ENCODE results near the gene SCG2. TPM values are rescaled to one million over a fixed set of nuclear protein-coding genes. Genes with fewer than 3 reads are reported as not detected.

Gene SCG2, protein sequence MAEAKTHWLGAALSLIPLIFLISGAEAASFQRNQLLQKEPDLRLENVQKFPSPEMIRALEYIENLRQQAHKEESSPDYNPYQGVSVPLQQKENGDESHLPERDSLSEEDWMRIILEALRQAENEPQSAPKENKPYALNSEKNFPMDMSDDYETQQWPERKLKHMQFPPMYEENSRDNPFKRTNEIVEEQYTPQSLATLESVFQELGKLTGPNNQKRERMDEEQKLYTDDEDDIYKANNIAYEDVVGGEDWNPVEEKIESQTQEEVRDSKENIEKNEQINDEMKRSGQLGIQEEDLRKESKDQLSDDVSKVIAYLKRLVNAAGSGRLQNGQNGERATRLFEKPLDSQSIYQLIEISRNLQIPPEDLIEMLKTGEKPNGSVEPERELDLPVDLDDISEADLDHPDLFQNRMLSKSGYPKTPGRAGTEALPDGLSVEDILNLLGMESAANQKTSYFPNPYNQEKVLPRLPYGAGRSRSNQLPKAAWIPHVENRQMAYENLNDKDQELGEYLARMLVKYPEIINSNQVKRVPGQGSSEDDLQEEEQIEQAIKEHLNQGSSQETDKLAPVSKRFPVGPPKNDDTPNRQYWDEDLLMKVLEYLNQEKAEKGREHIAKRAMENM
- total RNA-seq: 0.66 and 2.1 TPM in 2 replicates
- 1.4 and 2.9 TPM in 2 replicates for polyA plus RNA-seq
- 1.2 and 1.8 TPM in 2 replicates for polyA plus RNA-seq (2012)
- polyA minus RNA-seq (ENCODE audit: low replicate concordance): not detected in 2 replicates

DNA sequence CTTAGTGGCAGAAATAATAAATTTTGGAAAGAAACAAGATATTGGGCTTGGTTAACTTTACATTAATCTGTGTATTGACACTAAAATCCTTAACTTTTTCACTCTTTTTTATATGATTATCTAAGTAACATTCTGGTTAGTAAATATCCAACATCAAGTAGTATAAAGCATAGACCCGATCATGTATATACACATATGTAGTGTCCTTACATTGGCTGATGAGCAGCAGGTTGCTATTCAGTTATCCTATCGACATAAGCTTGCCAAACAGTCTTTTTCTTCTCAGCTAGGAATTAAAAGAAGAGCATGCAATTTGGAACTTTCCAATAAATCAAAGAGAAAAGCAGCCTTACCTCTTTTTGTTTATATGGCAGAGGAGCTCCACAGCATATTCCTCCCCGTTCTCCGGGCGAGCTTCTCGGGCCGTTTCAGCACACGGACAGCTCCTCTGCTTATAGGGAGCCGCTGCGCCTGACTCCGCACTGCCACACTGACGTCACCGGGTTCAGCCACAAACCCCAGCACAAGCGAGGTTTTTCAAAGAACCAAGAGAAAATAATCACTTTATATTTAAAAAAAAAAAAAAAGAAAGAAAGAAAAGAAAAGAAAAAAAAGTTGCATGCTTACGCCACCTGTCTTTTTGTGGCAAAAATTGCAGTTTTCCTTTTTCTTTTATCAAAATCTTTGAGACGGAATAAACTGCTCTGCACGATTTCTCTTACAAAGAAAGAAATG lies at the start of gene SCG2:
TSS of gene SCG2 (minus strand) at position 430 of the 735 bp plus-strand sequence. CDS start 3,079 bp downstream, outside the sequence.
- no peak within 1 kb of the TSS for H2AFZ ChIP-seq (ENCODE audit: low read length)

DNA sequence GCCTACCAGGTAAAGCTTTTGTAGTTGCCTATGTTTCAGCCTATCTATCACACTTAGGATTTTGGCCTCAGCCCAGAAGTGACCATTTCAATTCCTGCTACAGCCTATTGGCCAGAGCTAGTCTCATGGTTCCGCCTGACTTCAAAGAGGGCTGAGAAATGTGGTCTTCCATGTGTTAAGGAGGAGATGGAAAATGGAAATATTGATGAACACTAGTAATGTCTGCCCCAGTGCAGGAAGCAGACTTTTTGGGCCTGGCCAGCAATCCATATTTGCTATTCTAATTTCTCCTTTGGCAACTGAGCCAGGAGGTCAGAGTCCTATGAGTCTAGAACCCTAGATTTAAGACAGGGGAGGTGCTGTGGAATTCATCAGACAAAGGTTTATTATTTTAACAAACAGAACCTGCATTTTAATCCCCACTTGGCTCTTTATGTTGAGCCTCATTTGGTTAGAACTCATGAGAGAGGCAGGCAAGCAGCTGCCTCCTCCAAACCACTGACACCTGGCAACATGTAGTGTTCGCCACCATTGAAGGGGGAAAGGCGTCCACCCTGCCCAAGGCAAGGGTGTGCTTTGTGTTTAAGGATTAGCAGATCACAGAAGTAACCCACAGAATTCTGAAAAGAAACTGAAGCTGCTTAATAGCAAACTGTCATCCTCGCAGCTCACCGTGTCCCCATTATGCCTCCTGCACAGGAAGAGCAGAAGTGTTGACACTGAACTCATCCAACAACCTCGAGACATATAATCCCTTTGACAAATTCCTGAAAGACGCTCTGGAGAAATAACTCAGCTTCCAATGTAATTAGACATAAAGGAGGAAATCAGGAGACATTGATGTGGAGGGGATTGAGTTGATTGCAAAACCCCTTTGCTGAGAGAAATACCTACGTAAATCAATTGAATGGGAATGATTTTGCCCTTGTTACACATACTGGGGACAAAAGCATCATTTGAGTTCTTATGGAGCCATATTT lies 47.7 kb upstream of the SCG2 start:
- H4K20me1 ChIP-seq (ENCODE audit: control insufficient read depth, extremely low read depth, insufficient read depth, low read length): no peaks in the 10 kb centered on the region
- no peaks in the 10 kb centered on the region for H3K27me3 ChIP-seq (ENCODE audit: control insufficient read depth, insufficient read depth, low read length)
- no peak overlapping the region for H3K4me3 ChIP-seq (replicated peaks in 1 of 4; ENCODE audit: control extremely low read depth in 1 of 4, insufficient read depth in 1 of 4, low read depth in 3 of 4, low read length in 4 of 4)
- no peak for TF ChIP-seq EZH2 (IDR thresholded peaks at IDR 0.05; ENCODE audit: low read length, missing control alignments)
- TF ChIP-seq, protein P1, sequence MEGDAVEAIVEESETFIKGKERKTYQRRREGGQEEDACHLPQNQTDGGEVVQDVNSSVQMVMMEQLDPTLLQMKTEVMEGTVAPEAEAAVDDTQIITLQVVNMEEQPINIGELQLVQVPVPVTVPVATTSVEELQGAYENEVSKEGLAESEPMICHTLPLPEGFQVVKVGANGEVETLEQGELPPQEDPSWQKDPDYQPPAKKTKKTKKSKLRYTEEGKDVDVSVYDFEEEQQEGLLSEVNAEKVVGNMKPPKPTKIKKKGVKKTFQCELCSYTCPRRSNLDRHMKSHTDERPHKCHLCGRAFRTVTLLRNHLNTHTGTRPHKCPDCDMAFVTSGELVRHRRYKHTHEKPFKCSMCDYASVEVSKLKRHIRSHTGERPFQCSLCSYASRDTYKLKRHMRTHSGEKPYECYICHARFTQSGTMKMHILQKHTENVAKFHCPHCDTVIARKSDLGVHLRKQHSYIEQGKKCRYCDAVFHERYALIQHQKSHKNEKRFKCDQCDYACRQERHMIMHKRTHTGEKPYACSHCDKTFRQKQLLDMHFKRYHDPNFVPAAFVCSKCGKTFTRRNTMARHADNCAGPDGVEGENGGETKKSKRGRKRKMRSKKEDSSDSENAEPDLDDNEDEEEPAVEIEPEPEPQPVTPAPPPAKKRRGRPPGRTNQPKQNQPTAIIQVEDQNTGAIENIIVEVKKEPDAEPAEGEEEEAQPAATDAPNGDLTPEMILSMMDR (conservative IDR thresholded peaks at IDR 0.05 in 1 of 2, IDR thresholded peaks at IDR 0.05 in 1 of 2; ENCODE audit: low read depth in 1 of 2, low read length in 2 of 2): no peak
- no peak overlapping the region for H2AFZ ChIP-seq (ENCODE audit: low read length)
- no peaks in the 10 kb centered on the region for H3K4me1 ChIP-seq (ENCODE audit: control insufficient read depth, extremely low read depth, insufficient read depth, low read length)
- H3K27ac ChIP-seq (ENCODE audit: insufficient read depth, low read length): no peak overlapping the region
- no peak overlapping the region for H3K9ac ChIP-seq (ENCODE audit: insufficient read depth, low read length)
- no peak for DNase-seq (ENCODE audit: low read depth in 2 of 2)
- no peaks in the 10 kb centered on the region for H3K9me3 ChIP-seq (ENCODE audit: control insufficient read depth, insufficient read depth, low read depth, low read length)
- no peaks in the 10 kb centered on the region for H3K36me3 ChIP-seq (ENCODE audit: control insufficient read depth, insufficient read depth, low read length)
- H3K79me2 ChIP-seq (ENCODE audit: control insufficient read depth, insufficient read depth, low read length): no peaks in the 10 kb centered on the region
- H3K4me2 ChIP-seq (ENCODE audit: extremely low read depth, insufficient read depth, low read length): no peak overlapping the region

More for the DNA sequence above, at the start of gene SCG2:
- TF ChIP-seq, protein P1 (conservative IDR thresholded peaks at IDR 0.05 in 1 of 2, IDR thresholded peaks at IDR 0.05 in 1 of 2; ENCODE audit: low read depth in 1 of 2, low read length in 2 of 2): peak; percentile 16 to 44
- no peak for TF ChIP-seq EZH2 (IDR thresholded peaks at IDR 0.05; ENCODE audit: low read length, missing control alignments)
- Histone ChIP-seq H3K27ac (ENCODE audit: insufficient read depth, low read length) (no peak within 1 kb of the TSS), H3K9ac (ENCODE audit: insufficient read depth, low read length) (no peak within 1 kb of the TSS), H3K36me3 (ENCODE audit: control insufficient read depth, insufficient read depth, low read length) (no peaks in the 10 kb centered on the region), H3K4me1 (ENCODE audit: control insufficient read depth, extremely low read depth, insufficient read depth, low read length) (peaks cover 5% of the 10 kb centered on the region), H3K27me3 (ENCODE audit: control insufficient read depth, insufficient read depth, low read length) (no peaks in the 10 kb centered on the region), H3K4me2 (ENCODE audit: extremely low read depth, insufficient read depth, low read length) (peak within 1 kb of the TSS; percentile 49), H4K20me1 (ENCODE audit: control insufficient read depth, extremely low read depth, insufficient read depth, low read length) (no peaks in the 10 kb centered on the region), H3K4me3 (replicated peaks in 1 of 4; ENCODE audit: control extremely low read depth in 1 of 4, insufficient read depth in 1 of 4, low read depth in 3 of 4, low read length in 4 of 4) (peak within 1 kb of the TSS in 2 of 4 experiments; percentile 23 to 73), H3K9me3 (ENCODE audit: control insufficient read depth, insufficient read depth, low read depth, low read length) (no peaks in the 10 kb centered on the region), H3K79me2 (ENCODE audit: control insufficient read depth, insufficient read depth, low read length) (no peaks in the 10 kb centered on the region)
- peak; percentile 92 to 97 for DNase-seq (ENCODE audit: low read depth in 2 of 2)
